Erythroblast (primary cell): ENCODE results near the gene ELAPOR1.

Source experiments
- GATA1 ChIP-seq: IDR thresholded peaks from 2 replicates; pipeline ENCODE4 v1.6.1; 2011; ENCODE audit warnings: low read depth, mild to moderate bottlenecking, control low read depth, low read length, moderate library complexity
- POLR2A ChIP-seq: IDR thresholded peaks from 2 replicates; pipeline ENCODE4 v1.6.1; 2011; ENCODE audit warnings: mild to moderate bottlenecking, low read length

DNA sequence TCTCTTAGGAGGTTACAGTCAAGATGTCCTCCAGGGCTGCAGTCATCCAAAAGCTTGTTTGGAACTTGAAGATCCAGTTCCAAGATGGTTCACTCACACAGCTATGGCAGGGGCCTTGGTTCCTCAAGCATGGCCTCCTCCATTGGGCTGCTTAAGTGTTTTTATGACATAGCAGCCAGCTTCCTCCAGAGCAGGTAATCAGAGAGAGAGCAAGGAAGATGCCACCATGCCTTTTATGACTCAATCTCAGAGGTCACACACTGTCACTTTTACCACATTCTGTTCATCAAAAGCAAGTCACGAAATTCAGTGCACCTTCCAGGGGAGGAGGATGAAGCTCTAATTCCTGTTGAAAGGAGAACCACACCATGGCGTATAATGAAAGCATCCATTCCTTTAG lies 17.1 kb downstream of the ELAPOR1 start:
- TF ChIP-seq POLR2A (no peak), GATA1 (no peak)
